Measurements from ENCODE around the gene GALK2. TPM values are rescaled to one million over a fixed set of nuclear protein-coding genes. Genes with fewer than 3 reads are reported as not detected.

Gene GALK2
- total and polyA plus RNA-seq, 2 experiments from 2014 or later = 11.5 to 23.0 TPM

DNA sequence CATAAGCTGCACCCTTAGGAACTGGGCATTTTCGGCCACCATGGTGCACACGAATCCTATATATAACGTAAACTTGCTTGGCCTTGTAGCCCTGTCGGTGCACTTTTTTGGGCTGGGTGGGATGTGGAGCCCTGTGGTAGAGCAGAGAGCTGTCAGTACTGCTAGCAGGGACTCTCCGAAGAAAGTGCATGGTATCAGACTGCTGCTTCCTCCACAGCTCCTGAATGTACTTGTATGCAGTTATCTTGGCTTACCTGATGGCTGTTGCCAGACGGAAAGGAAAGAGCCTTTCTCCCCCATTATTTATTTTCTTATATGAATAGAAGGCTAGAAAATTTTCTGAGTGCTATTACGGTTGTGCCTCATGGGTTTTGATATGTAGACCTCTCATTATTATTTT is 8.4 kb downstream of the GALK2 start:
- Mint-ChIP-seq H3K4me3 (no peak overlapping the region), H3K27ac (no peak overlapping the region), H3K36me3 (ENCODE audit: low read depth) (peaks cover 21% of the 10 kb centered on the region), H3K9me3 (peaks cover 14% of the 10 kb centered on the region; the same call in 2 of the 3 replicates), H3K27me3 (ENCODE audit: insufficient read depth, low read depth, poor library complexity) (no peaks in the 10 kb centered on the region), H3K4me1 (peaks cover 14% of the 10 kb centered on the region)
- Histone ChIP-seq H2AFZ (no peak overlapping the region), H3F3A (replicated peaks; ENCODE audit: low read depth) (no peaks in the 10 kb centered on the region), H3K27ac (ENCODE audit: low read depth) (no peak overlapping the region), H3K4me2 (no peak overlapping the region), H3K4me1 (ENCODE audit: insufficient read depth) (peaks cover 18% of the 10 kb centered on the region), H3K27me3 (ENCODE audit: insufficient read depth) (no peaks in the 10 kb centered on the region), H3K79me2 (replicated peaks; ENCODE audit: insufficient read depth) (peaks cover 5% of the 10 kb centered on the region; the same call in 1 of the 2 replicates), H4K20me1 (replicated peaks; ENCODE audit: insufficient read depth) (no peaks in the 10 kb centered on the region), H3K36me3 (ENCODE audit: insufficient read depth) (no peaks in the 10 kb centered on the region), H3K9me2 (ENCODE audit: insufficient read depth) (no peaks in the 10 kb centered on the region), H3K4me3 (no peak overlapping the region)
- DNase-seq (ENCODE audit: low spot score) (no peak), ATAC-seq (no peak)
- TF ChIP-seq NANOG (IDR thresholded peaks at IDR 0.05; ENCODE audit: borderline replicate concordance) = no peak
- TF ChIP-seq, protein P1, sequence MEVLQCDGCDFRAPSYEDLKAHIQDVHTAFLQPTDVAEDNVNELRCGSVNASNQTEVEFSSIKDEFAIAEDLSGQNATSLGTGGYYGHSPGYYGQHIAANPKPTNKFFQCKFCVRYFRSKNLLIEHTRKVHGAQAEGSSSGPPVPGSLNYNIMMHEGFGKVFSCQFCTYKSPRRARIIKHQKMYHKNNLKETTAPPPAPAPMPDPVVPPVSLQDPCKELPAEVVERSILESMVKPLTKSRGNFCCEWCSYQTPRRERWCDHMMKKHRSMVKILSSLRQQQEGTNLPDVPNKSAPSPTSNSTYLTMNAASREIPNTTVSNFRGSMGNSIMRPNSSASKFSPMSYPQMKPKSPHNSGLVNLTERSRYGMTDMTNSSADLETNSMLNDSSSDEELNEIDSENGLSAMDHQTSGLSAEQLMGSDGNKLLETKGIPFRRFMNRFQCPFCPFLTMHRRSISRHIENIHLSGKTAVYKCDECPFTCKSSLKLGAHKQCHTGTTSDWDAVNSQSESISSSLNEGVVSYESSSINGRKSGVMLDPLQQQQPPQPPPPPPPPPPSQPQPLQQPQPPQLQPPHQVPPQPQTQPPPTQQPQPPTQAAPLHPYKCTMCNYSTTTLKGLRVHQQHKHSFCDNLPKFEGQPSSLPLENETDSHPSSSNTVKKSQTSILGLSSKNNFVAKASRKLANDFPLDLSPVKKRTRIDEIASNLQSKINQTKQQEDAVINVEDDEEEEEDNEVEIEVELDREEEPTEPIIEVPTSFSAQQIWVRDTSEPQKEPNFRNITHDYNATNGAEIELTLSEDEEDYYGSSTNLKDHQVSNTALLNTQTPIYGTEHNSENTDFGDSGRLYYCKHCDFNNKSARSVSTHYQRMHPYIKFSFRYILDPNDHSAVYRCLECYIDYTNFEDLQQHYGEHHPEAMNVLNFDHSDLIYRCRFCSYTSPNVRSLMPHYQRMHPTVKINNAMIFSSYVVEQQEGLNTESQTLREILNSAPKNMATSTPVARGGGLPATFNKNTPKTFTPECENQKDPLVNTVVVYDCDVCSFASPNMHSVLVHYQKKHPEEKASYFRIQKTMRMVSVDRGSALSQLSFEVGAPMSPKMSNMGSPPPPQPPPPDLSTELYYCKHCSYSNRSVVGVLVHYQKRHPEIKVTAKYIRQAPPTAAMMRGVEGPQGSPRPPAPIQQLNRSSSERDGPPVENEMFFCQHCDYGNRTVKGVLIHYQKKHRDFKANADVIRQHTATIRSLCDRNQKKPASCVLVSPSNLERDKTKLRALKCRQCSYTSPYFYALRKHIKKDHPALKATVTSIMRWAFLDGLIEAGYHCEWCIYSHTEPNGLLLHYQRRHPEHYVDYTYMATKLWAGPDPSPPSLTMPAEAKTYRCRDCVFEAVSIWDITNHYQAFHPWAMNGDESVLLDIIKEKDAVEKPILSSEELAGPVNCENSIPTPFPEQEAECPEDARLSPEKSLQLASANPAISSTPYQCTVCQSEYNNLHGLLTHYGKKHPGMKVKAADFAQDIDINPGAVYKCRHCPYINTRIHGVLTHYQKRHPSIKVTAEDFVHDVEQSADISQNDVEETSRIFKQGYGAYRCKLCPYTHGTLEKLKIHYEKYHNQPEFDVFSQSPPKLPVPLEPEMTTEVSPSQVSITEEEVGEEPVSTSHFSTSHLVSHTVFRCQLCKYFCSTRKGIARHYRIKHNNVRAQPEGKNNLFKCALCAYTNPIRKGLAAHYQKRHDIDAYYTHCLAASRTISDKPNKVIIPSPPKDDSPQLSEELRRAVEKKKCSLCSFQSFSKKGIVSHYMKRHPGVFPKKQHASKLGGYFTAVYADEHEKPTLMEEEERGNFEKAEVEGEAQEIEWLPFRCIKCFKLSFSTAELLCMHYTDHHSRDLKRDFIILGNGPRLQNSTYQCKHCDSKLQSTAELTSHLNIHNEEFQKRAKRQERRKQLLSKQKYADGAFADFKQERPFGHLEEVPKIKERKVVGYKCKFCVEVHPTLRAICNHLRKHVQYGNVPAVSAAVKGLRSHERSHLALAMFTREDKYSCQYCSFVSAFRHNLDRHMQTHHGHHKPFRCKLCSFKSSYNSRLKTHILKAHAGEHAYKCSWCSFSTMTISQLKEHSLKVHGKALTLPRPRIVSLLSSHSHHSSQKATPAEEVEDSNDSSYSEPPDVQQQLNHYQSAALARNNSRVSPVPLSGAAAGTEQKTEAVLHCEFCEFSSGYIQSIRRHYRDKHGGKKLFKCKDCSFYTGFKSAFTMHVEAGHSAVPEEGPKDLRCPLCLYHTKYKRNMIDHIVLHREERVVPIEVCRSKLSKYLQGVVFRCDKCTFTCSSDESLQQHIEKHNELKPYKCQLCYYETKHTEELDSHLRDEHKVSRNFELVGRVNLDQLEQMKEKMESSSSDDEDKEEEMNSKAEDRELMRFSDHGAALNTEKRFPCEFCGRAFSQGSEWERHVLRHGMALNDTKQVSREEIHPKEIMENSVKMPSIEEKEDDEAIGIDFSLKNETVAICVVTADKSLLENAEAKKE (CRISPR knock-in tag; IDR thresholded peaks at IDR 0.05) = no peak
- TF ChIP-seq, protein P2, sequence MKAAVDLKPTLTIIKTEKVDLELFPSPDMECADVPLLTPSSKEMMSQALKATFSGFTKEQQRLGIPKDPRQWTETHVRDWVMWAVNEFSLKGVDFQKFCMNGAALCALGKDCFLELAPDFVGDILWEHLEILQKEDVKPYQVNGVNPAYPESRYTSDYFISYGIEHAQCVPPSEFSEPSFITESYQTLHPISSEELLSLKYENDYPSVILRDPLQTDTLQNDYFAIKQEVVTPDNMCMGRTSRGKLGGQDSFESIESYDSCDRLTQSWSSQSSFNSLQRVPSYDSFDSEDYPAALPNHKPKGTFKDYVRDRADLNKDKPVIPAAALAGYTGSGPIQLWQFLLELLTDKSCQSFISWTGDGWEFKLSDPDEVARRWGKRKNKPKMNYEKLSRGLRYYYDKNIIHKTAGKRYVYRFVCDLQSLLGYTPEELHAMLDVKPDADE (IDR thresholded peaks at IDR 0.05) = no peak
- no peak for TF ChIP-seq CREB1 (CRISPR knock-in tag; IDR thresholded peaks at IDR 0.05; ENCODE audit: low read depth)
- no peak for TF ChIP-seq EZH2phosphoT487 (IDR thresholded peaks at IDR 0.05; ENCODE audit: unreplicated experiment)
- TF ChIP-seq ZNF331 (CRISPR knock-in tag; IDR thresholded peaks at IDR 0.05; ENCODE audit: low read depth) = no peak
- TF ChIP-seq, protein P3, sequence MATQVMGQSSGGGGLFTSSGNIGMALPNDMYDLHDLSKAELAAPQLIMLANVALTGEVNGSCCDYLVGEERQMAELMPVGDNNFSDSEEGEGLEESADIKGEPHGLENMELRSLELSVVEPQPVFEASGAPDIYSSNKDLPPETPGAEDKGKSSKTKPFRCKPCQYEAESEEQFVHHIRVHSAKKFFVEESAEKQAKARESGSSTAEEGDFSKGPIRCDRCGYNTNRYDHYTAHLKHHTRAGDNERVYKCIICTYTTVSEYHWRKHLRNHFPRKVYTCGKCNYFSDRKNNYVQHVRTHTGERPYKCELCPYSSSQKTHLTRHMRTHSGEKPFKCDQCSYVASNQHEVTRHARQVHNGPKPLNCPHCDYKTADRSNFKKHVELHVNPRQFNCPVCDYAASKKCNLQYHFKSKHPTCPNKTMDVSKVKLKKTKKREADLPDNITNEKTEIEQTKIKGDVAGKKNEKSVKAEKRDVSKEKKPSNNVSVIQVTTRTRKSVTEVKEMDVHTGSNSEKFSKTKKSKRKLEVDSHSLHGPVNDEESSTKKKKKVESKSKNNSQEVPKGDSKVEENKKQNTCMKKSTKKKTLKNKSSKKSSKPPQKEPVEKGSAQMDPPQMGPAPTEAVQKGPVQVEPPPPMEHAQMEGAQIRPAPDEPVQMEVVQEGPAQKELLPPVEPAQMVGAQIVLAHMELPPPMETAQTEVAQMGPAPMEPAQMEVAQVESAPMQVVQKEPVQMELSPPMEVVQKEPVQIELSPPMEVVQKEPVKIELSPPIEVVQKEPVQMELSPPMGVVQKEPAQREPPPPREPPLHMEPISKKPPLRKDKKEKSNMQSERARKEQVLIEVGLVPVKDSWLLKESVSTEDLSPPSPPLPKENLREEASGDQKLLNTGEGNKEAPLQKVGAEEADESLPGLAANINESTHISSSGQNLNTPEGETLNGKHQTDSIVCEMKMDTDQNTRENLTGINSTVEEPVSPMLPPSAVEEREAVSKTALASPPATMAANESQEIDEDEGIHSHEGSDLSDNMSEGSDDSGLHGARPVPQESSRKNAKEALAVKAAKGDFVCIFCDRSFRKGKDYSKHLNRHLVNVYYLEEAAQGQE (IDR thresholded peaks at IDR 0.05; ENCODE audit: unreplicated experiment) = no peak
- no peak for TF ChIP-seq ZNF114 (CRISPR knock-in tag; IDR thresholded peaks at IDR 0.05)
- no peak for TF ChIP-seq JUNB (IDR thresholded peaks at IDR 0.05; ENCODE audit: unreplicated experiment)
- TF ChIP-seq STAT1 (IDR thresholded peaks at IDR 0.05; ENCODE audit: unreplicated experiment) = no peak
- TF ChIP-seq, protein P4, sequence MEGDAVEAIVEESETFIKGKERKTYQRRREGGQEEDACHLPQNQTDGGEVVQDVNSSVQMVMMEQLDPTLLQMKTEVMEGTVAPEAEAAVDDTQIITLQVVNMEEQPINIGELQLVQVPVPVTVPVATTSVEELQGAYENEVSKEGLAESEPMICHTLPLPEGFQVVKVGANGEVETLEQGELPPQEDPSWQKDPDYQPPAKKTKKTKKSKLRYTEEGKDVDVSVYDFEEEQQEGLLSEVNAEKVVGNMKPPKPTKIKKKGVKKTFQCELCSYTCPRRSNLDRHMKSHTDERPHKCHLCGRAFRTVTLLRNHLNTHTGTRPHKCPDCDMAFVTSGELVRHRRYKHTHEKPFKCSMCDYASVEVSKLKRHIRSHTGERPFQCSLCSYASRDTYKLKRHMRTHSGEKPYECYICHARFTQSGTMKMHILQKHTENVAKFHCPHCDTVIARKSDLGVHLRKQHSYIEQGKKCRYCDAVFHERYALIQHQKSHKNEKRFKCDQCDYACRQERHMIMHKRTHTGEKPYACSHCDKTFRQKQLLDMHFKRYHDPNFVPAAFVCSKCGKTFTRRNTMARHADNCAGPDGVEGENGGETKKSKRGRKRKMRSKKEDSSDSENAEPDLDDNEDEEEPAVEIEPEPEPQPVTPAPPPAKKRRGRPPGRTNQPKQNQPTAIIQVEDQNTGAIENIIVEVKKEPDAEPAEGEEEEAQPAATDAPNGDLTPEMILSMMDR (conservative IDR thresholded peaks at IDR 0.05; ENCODE audit: low read depth in 2 of 2) = no peak
- no peak for TF ChIP-seq EZH2 (IDR thresholded peaks at IDR 0.05; ENCODE audit: low read depth, unreplicated experiment)
- TF ChIP-seq POLR2AphosphoS5 (IDR thresholded peaks at IDR 0.05; ENCODE audit: low read depth) = no peak
